ENCODE measurements around the gene DNAH14.

The DNAH14 gene

DNA sequence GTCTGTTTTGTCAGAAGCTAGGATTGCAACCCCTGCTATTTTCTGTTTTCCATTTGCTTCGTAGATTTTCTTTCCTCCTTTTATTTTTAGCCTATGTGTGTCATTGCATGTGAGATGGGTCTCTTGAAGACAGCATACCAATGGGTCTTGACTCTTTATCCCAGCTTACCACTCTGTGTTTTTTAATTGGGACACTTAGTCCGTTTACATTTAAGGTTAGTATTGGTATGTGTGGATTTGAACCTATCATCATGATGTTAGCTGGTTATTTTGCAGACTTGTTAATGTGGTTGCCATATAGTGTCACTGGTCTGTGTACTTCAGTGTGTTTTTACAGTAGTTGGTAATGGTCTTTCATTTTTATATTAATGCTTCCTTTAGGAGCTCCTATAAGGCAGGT is 141.5 kb downstream of the DNAH14 start:
- no peaks in the 10 kb centered on the region for H3K27me3 ChIP-seq (ENCODE audit: insufficient read depth, low read depth, severe bottlenecking)
- H3K27ac ChIP-seq: no peak overlapping the region
- H3K36me3 ChIP-seq: no peaks in the 10 kb centered on the region
- no peaks in the 10 kb centered on the region for H3K9me3 ChIP-seq (ENCODE audit: severe bottlenecking)
- TF ChIP-seq, protein P1, sequence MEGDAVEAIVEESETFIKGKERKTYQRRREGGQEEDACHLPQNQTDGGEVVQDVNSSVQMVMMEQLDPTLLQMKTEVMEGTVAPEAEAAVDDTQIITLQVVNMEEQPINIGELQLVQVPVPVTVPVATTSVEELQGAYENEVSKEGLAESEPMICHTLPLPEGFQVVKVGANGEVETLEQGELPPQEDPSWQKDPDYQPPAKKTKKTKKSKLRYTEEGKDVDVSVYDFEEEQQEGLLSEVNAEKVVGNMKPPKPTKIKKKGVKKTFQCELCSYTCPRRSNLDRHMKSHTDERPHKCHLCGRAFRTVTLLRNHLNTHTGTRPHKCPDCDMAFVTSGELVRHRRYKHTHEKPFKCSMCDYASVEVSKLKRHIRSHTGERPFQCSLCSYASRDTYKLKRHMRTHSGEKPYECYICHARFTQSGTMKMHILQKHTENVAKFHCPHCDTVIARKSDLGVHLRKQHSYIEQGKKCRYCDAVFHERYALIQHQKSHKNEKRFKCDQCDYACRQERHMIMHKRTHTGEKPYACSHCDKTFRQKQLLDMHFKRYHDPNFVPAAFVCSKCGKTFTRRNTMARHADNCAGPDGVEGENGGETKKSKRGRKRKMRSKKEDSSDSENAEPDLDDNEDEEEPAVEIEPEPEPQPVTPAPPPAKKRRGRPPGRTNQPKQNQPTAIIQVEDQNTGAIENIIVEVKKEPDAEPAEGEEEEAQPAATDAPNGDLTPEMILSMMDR (IDR thresholded peaks at IDR 0.05; ENCODE audit: low read depth, low read length): no peak
- no peak overlapping the region for H3K4me3 ChIP-seq (ENCODE audit: low read depth, low read length)
- no peak for DNase-seq

DNA sequence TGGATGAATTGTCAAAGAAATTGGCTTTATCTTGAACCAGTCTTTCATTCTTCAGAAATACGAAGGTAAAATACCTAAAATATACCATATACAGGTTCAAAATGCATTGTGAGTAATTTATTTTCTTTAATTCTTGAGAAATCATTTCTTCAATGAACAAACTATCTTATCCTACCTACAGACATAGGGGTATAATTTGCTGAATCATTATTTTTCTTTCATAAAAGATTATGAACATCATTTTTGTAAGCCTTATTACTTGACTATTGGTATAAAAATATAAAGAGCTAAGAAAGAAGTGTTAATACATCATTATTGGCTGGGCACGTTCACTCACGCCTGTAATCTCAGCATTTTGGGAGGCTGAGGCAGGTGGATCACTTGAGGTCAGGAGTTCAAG is 167.7 kb downstream of the DNAH14 start:
- TF ChIP-seq, protein P1 (IDR thresholded peaks at IDR 0.05; ENCODE audit: low read depth, low read length): no peak
- no peak overlapping the region for H3K4me3 ChIP-seq (ENCODE audit: low read depth, low read length)
- H3K9me3 ChIP-seq (ENCODE audit: severe bottlenecking): no peaks in the 10 kb centered on the region
- no peaks in the 10 kb centered on the region for H3K36me3 ChIP-seq
- DNase-seq: no peak
- no peaks in the 10 kb centered on the region for H3K27me3 ChIP-seq (ENCODE audit: insufficient read depth, low read depth, severe bottlenecking)
- no peak overlapping the region for H3K27ac ChIP-seq

DNA sequence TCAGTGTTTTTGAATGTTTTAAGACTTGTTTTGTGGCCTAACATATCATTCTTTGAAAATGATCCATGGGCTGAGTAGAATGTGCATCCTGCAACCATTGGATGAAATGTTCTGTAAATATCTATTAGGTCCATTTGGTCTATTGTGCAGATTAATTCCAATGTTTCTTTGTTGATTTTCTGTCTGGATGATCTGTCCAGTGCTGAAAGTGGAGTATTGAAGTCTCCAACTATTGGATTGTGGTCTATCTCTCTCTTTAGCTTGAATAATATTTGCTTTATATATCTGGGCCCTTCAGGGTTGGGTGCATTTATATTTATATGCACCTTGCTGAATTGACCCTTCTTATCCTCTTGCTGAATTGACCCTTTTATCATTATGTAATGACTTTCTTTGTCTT is 181.5 kb downstream of the DNAH14 start:
- no peak for DNase-seq
- TF ChIP-seq, protein P1 (IDR thresholded peaks at IDR 0.05; ENCODE audit: low read depth, low read length): no peak
- H3K27me3 ChIP-seq (ENCODE audit: insufficient read depth, low read depth, severe bottlenecking): no peaks in the 10 kb centered on the region

DNA sequence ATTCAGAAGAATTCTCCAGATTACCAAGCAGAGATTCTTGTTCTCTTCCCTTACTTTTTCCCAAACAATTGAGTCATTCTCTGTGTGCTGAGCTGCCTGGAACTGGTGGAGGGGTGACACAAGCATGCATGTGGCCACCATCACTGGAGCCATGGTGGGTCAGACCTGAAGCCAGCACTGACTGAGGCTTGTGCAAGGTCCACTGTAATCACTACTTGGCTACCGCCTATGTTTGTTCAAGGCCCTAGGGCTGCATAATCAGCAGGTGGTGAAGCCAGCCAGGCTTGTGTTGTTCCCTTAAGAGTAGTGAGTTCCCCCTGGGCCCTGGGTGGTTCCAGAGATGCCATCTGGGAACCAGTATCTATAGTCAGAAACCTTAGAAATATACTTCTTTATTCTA is 183.8 kb downstream of the DNAH14 start:
- TF ChIP-seq, protein P1 (IDR thresholded peaks at IDR 0.05; ENCODE audit: low read depth, low read length): no peak
- Histone ChIP-seq H3K4me3 (ENCODE audit: low read depth, low read length) (no peak overlapping the region), H3K27me3 (ENCODE audit: insufficient read depth, low read depth, severe bottlenecking) (no peaks in the 10 kb centered on the region), H3K36me3 (no peaks in the 10 kb centered on the region), H3K27ac (no peak overlapping the region), H3K9me3 (ENCODE audit: severe bottlenecking) (no peaks in the 10 kb centered on the region)
- no peak for DNase-seq

More for the DNA sequence above, 181.5 kb downstream of the DNAH14 start:
- no peaks in the 10 kb centered on the region for H3K9me3 ChIP-seq (ENCODE audit: severe bottlenecking)
- H3K27ac ChIP-seq: no peak overlapping the region
- H3K4me3 ChIP-seq (ENCODE audit: low read depth, low read length): no peak overlapping the region
- H3K36me3 ChIP-seq: no peaks in the 10 kb centered on the region

DNA sequence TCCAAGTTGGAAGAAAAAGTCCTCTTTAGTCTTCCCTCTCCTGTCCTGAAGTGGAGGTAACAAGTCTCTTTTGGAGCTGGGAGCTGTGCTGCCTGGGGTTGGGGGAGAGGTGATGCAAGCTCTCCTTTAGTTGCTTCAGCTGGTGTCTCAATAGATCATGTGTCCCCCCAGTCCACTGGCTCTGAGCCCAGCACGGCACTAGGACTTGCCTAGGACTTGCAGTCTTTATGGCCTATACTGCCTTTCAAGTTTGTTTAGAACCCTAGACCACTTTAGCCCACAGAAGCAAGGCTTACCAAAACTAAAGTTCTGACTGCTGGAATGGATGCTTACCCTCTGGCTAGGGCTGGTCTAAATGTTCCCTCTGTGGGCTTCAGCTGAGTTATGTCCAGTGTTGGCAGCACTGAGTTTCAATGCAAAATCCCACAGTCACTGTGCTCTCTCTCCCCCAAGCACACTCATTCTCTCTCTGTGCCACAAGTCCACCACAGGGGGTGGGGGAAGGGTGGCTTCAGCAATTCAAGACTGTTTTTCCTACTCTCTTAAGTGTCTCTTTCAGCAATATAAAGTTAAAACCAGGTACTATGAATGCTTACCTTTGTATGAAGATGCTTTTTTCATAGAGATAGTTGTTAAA is 185.0 kb downstream of the DNAH14 start:
- DNase-seq: no peak
- H3K36me3 ChIP-seq: no peaks in the 10 kb centered on the region
- no peak overlapping the region for H3K4me3 ChIP-seq (ENCODE audit: low read depth, low read length)
- TF ChIP-seq, protein P1 (IDR thresholded peaks at IDR 0.05; ENCODE audit: low read depth, low read length): no peak
- no peaks in the 10 kb centered on the region for H3K27me3 ChIP-seq (ENCODE audit: insufficient read depth, low read depth, severe bottlenecking)
- no peaks in the 10 kb centered on the region for H3K9me3 ChIP-seq (ENCODE audit: severe bottlenecking)
- no peak overlapping the region for H3K27ac ChIP-seq

DNA sequence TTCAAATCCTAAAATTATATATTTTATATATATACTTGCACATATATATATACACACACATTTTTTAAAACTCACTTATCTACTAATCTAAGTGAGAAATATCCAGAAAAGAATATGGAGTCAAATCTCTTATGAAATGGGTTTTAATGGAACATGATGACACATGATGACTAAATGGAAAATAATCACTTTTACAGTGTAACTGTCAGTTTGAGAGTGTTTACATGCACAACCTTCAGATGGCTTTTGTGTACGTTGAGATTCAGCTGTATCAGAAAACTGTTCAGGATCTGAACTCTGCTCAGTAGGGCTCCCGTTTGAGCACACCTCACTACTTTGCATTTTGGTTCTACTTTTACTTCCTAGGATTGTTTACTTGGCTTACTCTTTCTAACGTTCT is 189.8 kb downstream of the DNAH14 start:
- Histone ChIP-seq H3K27me3 (ENCODE audit: insufficient read depth, low read depth, severe bottlenecking) (no peaks in the 10 kb centered on the region), H3K9me3 (ENCODE audit: severe bottlenecking) (no peaks in the 10 kb centered on the region), H3K27ac (no peak overlapping the region), H3K36me3 (no peaks in the 10 kb centered on the region), H3K4me3 (ENCODE audit: low read depth, low read length) (no peak overlapping the region)
- TF ChIP-seq, protein P1 (IDR thresholded peaks at IDR 0.05; ENCODE audit: low read depth, low read length): no peak
- DNase-seq: no peak
